Neuronal stem cell (in vitro differentiated cells): ENCODE data around the gene GPRC5B.
A peak's percentile ranks its signal among the peaks of the same experiment; 100 is the strongest.

Experiments used
- DNase-seq: peaks from one replicate; pipeline ENCODE4 v3.0.0-alpha.2; 2013; ENCODE audit warnings: low spot score
- H2AFZ ChIP-seq: one replicate; pipeline ENCODE4 v1.6.1; 2013; ENCODE audit warnings: mild to moderate bottlenecking, low read length, inconsistent platforms
- H2AK5ac ChIP-seq: 2 replicates; pipeline ENCODE4 v1.6.1; 2013; ENCODE audit warnings: low read depth, mild to moderate bottlenecking, inconsistent platforms, low read length, moderate library complexity, mixed read lengths
- H2BK120ac ChIP-seq: 2 replicates; pipeline ENCODE4 v1.6.1; 2013; ENCODE audit warnings: low read depth, mild to moderate bottlenecking, inconsistent platforms, low read length, moderate library complexity, mixed read lengths
- H2BK12ac ChIP-seq: one replicate; pipeline ENCODE4 v1.6.1; 2013; ENCODE audit warnings: low read length, inconsistent platforms
- H2BK15ac ChIP-seq: 2 replicates; pipeline ENCODE4 v1.6.1; 2013; ENCODE audit warnings: mild to moderate bottlenecking, low read length, inconsistent platforms, mixed read lengths
- H2BK5ac ChIP-seq: one replicate; pipeline ENCODE4 v1.6.1; 2013; ENCODE audit warnings: inconsistent platforms, mild to moderate bottlenecking, low read length, moderate library complexity
- H3K14ac ChIP-seq: one replicate; pipeline ENCODE4 v1.6.1; 2013; ENCODE audit warnings: low read length, inconsistent platforms
- H3K18ac ChIP-seq: 2 replicates; pipeline ENCODE4 v1.6.1; 2013; ENCODE audit warnings: low read length, inconsistent platforms
- H3K23ac ChIP-seq: 2 replicates; pipeline ENCODE4 v1.6.1; 2013; ENCODE audit warnings: low read depth, mild to moderate bottlenecking, mixed read lengths, low read length, inconsistent platforms; ENCODE audit not compliant: poor library complexity
- H3K27ac ChIP-seq: replicated peaks from 3 replicates; pipeline ENCODE4 v1.5.1; 2013; ENCODE audit warnings: low read length, inconsistent platforms
- H3K27me3 ChIP-seq, 3 experiments: 2 replicates each; pipeline ENCODE4 v1.6.1; 2013; ENCODE audit warnings: low read length in 3 of 3, mild to moderate bottlenecking in 2 of 3, inconsistent platforms in 1 of 3, low read depth in 1 of 3, mixed read lengths in 1 of 3, moderate library complexity in 1 of 3; ENCODE audit not compliant: control insufficient read depth in 3 of 3, insufficient read depth in 3 of 3
- H3K36me3 ChIP-seq, 2 donors: replicated peaks in 1 of 2; 2 replicates each; pipeline ENCODE4 v1.6.1; 2013; ENCODE audit warnings: low read length in 2 of 2; ENCODE audit not compliant: control insufficient read depth in 2 of 2, insufficient read depth in 2 of 2
- H3K4ac ChIP-seq: 2 replicates; pipeline ENCODE4 v1.6.1; 2013; ENCODE audit warnings: inconsistent platforms, mild to moderate bottlenecking, low read length, moderate library complexity
- H3K4me1 ChIP-seq, 2 donors: 1 replicate in 1 of 2; 2 replicates in 1 of 2; pipeline ENCODE4 v1.6.1; 2013; ENCODE audit warnings: low read length in 2 of 2, low read depth in 1 of 2; ENCODE audit not compliant: control insufficient read depth in 2 of 2, insufficient read depth in 1 of 2
- H3K4me2 ChIP-seq: one replicate; pipeline ENCODE4 v1.6.1; 2013; ENCODE audit warnings: mild to moderate bottlenecking, low read length, inconsistent platforms; ENCODE audit not compliant: insufficient read depth, poor library complexity, severe bottlenecking
- H3K4me3 ChIP-seq, 2 donors: 2 replicates each; pipeline ENCODE4 v1.5.1; 2013; ENCODE audit warnings: low read length in 2 of 2, mild to moderate bottlenecking in 2 of 2, inconsistent platforms in 1 of 2, moderate library complexity in 1 of 2
- H3K79me1 ChIP-seq: one replicate; pipeline ENCODE4 v1.6.1; 2013; ENCODE audit warnings: low read depth, mild to moderate bottlenecking, inconsistent platforms, low read length, moderate library complexity
- H3K9ac ChIP-seq: one replicate; pipeline ENCODE4 v1.6.1; 2013; ENCODE audit warnings: mild to moderate bottlenecking, low read depth, low read length, inconsistent platforms; ENCODE audit not compliant: poor library complexity
- H3K9me3 ChIP-seq, 2 donors: replicated peaks in 1 of 2; 2 replicates each; pipeline versions ENCODE3 to v1.6.1; 2013; ENCODE audit warnings: low read length in 2 of 2, mild to moderate bottlenecking in 2 of 2, inconsistent platforms in 1 of 2, low read depth in 1 of 2, mixed read lengths in 1 of 2, moderate library complexity in 1 of 2; ENCODE audit not compliant: control insufficient read depth in 2 of 2, insufficient read depth in 1 of 2
- H4K8ac ChIP-seq: one replicate; pipeline ENCODE4 v1.6.1; 2013; ENCODE audit warnings: low read depth, mild to moderate bottlenecking, inconsistent platforms, low read length, moderate library complexity
- H4K91ac ChIP-seq: one replicate; pipeline ENCODE4 v1.6.1; 2013; ENCODE audit warnings: low read length, low read depth, mild to moderate bottlenecking, inconsistent platforms; ENCODE audit not compliant: poor library complexity
- WGBS, 2 donors: extraction: QIAGEN DNeasy Blood & Tissue Kit; methylation state at CpG; one replicate each; pipeline ENCODE4 v1.1.7; 2013; ENCODE audit warnings: missing lambda C conversion rate in 2 of 2, mixed read lengths in 1 of 2; ENCODE audit not compliant: insufficient read length in 2 of 2, insufficient replicate concordance in 1 of 2; ENCODE audit errors: extremely low coverage in 2 of 2; 5-methylcytosine and 5-hydroxymethylcytosine counted together

GPRC5B gene

DNA sequence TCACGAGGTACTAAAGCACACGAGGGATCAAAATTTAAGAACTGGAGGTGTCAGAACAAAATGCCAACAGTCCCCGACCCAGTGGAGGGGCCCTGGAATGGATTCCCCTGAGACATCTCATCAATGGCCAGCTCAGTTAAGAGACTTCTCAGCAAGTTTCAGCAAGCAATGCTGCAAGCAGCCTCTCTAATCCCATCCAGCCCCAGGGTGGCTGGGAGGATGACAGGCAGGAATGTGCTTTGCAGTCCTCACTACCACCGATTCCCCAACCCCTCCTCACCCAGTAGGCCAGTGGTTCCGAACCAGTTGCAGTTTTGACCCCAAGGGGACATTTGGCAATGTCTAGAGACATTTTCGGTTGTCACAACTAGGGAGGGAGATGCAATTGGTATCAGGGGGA, 8.7 kb downstream of the GPRC5B start:
- Histone ChIP-seq H3K23ac (no peak overlapping the region), H3K4me2 (no peak overlapping the region), H2AFZ (no peak overlapping the region), H3K36me3 (peaks cover 10 to 49% of the 10 kb centered on the region in 2 donors), H3K79me1 (peaks cover 6% of the 10 kb centered on the region), H2BK12ac (no peak overlapping the region), H2BK120ac (no peak overlapping the region), H2BK5ac (no peak overlapping the region), H3K14ac (no peak overlapping the region), H3K9me3 (no peaks in the 10 kb centered on the region), H3K4me1 (peaks cover 6 to 15% of the 10 kb centered on the region in 2 donors), H4K91ac (no peak overlapping the region), H2BK15ac (no peak overlapping the region), H3K27me3 (no peaks in the 10 kb centered on the region), H3K4me3 (no peak overlapping the region), H3K27ac (no peak overlapping the region), H3K9ac (no peak overlapping the region), H2AK5ac (no peak overlapping the region), H3K4ac (no peak overlapping the region), H3K18ac (peak overlapping the region; percentile 11), H4K8ac (no peak overlapping the region)
- no CpG with 5 or more reads among the region's 6 CpGs for WGBS, 2 donors
- DNase-seq: no peak

DNA sequence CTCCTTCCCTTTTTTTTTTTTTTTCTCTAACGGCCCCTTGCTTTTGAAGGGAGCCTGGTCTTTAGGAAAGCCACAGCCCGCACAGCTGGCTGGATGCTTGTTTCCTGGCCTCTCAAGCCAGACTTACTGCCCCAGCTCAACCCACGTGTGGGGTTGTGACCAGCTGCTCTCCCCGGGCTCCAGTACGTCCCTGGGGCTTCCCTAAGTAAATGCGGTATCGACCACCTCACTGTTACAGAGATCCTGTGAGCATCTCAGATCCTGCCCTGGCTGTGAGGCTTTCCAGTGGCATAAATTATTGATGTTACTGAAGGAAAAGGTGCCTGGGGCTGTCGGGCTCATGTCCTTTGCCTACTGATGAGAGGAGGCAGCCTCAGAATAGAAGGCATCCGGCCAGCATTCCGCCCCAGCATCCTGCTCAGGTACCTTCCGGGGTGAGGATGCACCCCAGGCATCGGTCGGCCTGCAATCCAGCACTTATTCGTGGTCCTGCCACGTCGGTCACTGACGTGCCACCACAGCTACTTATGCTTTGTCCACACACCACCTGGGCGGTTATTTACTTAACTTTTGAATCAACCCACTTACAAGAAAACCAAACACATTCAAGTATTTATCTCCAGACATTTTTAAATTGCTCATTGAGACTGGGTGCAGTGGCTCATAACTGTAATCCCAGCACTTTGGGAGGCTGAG, 9.6 kb downstream of the GPRC5B start:
- Histone ChIP-seq H3K9ac (peak overlapping the region; percentile 50), H3K4me2 (no peak overlapping the region), H3K4me3 (no peak overlapping the region), H3K23ac (no peak overlapping the region), H2AK5ac (no peak overlapping the region), H4K91ac (no peak overlapping the region), H2BK12ac (no peak overlapping the region), H3K18ac (peak overlapping the region; percentile 27), H3K27ac (no peak overlapping the region), H3K14ac (no peak overlapping the region), H2BK120ac (no peak overlapping the region), H3K79me1 (peaks cover 6% of the 10 kb centered on the region), H3K9me3 (no peaks in the 10 kb centered on the region), H3K4me1 (peaks cover 6 to 15% of the 10 kb centered on the region in 2 donors), H4K8ac (no peak overlapping the region), H2AFZ (no peak overlapping the region), H2BK5ac (no peak overlapping the region), H3K27me3 (no peaks in the 10 kb centered on the region), H2BK15ac (no peak overlapping the region), H3K36me3 (peaks cover 15 to 50% of the 10 kb centered on the region in 2 donors), H3K4ac (no peak overlapping the region)
- DNase-seq: no peak
- no CpG with 5 or more reads among the region's 18 CpGs for WGBS, 2 donors

DNA sequence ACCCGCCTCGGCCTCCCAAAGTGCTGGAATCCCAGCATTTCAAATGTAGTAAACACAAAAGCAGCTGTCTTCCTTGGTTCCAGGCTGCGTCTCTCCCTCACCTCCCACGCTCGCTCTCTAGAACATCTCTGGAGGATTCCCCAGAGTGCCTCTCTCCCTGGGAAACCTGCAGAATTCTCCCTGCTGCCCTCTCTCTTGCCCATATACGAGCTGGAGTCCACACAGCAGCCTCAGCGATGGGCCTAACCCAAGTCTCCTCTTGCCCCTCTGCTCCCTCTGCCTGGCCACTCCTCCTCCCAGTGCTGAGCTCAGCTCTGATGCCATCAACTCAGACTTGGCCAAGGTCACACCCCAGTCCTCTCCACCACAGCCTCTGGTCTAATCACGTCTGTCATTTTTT, 10.6 kb downstream of the GPRC5B start:
- Histone ChIP-seq H2AK5ac (no peak overlapping the region), H3K79me1 (peaks cover 4% of the 10 kb centered on the region), H2BK12ac (no peak overlapping the region), H3K36me3 (peaks cover 15 to 53% of the 10 kb centered on the region in 2 donors), H3K4me1 (peaks cover 0 to 10% of the 10 kb centered on the region in 2 donors), H3K18ac (no peak overlapping the region), H3K4ac (no peak overlapping the region), H3K27ac (no peak overlapping the region), H2BK15ac (no peak overlapping the region), H3K14ac (no peak overlapping the region), H2BK120ac (no peak overlapping the region), H4K91ac (no peak overlapping the region), H3K4me3 (no peak overlapping the region), H4K8ac (no peak overlapping the region), H3K4me2 (no peak overlapping the region), H3K9ac (peak overlapping the region; percentile 24), H3K23ac (no peak overlapping the region), H2BK5ac (no peak overlapping the region), H2AFZ (no peak overlapping the region), H3K27me3 (no peaks in the 10 kb centered on the region), H3K9me3 (no peaks in the 10 kb centered on the region)
- WGBS, 2 donors: no CpG with 5 or more reads among the region's 8 CpGs
- no peak for DNase-seq

DNA sequence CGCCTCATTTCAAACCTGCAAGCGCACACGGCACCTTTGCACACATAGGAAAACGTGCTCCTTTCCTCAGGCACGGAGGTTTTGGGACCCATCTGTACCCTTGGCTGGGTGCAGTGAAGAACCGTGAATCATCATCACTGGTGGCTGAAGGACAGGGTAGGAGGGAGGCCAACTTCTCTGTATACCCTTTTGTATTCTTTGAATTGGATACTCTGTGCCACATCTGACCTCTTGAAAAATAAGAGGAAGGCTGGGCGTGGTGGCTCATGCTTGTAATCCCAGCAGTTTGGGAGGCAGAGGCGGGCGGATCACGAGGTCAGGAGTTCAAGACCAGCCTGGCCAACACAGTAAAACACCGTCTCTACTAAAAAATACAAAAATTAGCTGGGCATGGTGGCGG, 11.7 kb downstream of the GPRC5B start:
- H2BK5ac ChIP-seq: no peak overlapping the region
- no peaks in the 10 kb centered on the region for H3K9me3 ChIP-seq
- H2AK5ac ChIP-seq: no peak overlapping the region
- H3K23ac ChIP-seq: no peak overlapping the region
- WGBS, 2 donors: no CpG with 5 or more reads among the region's 12 CpGs
- DNase-seq: no peak
- H3K4ac ChIP-seq: no peak overlapping the region
- H3K79me1 ChIP-seq: peaks cover 4% of the 10 kb centered on the region
- no peak overlapping the region for H3K4me3 ChIP-seq
- H3K4me1 ChIP-seq: peaks cover 0 to 9% of the 10 kb centered on the region in 2 donors
- no peaks in the 10 kb centered on the region for H3K27me3 ChIP-seq
- H2BK12ac ChIP-seq: no peak overlapping the region
- no peak overlapping the region for H3K27ac ChIP-seq
- no peak overlapping the region for H2BK15ac ChIP-seq
- H2BK120ac ChIP-seq: no peak overlapping the region
- peaks cover 15 to 55% of the 10 kb centered on the region in 2 donors for H3K36me3 ChIP-seq
- H3K14ac ChIP-seq: no peak overlapping the region
- H3K4me2 ChIP-seq: no peak overlapping the region
- H2AFZ ChIP-seq: no peak overlapping the region
- H4K91ac ChIP-seq: no peak overlapping the region
- no peak overlapping the region for H4K8ac ChIP-seq
- no peak overlapping the region for H3K18ac ChIP-seq
- no peak overlapping the region for H3K9ac ChIP-seq
